K562 (cell line): ENCODE data around the gene GPATCH3. TPM values are rescaled to one million over a fixed set of nuclear protein-coding genes. Genes with fewer than 3 reads are reported as not detected.

Experiments
- ARHGAP35 ChIP-seq: fragments of 450-650 bp; IDR thresholded peaks from 2 replicates; pipeline ENCODE4 v1.6.1; 2018; ENCODE audit not compliant: partially characterized antibody
- CBX8 ChIP-seq: fragments of 200-600 bp; sonication (generic); IDR thresholded peaks from 2 replicates; pipeline ENCODE4 v1.6.1; 2012; ENCODE audit warnings: borderline replicate concordance, mixed run types, low read depth, mild to moderate bottlenecking, moderate library complexity, mixed read lengths, low read length, control low read depth, inconsistent platforms; ENCODE audit not compliant: poor library complexity, severe bottlenecking; ENCODE audit errors: extremely low read depth
- CREBBP ChIP-seq: IDR thresholded peaks from one replicate; pipeline ENCODE4 v1.6.1; 2012; ENCODE audit warnings: low read depth, mild to moderate bottlenecking, control low read depth, inconsistent platforms, low read length
- FIP1L1 ChIP-seq: fragments of 200-400 bp; formaldehyde crosslinking; IDR thresholded peaks from 2 replicates; pipeline ENCODE4 v1.6.1; 2018; ENCODE audit warnings: mild to moderate bottlenecking, low read depth, low read length; ENCODE audit not compliant: poor library complexity, severe bottlenecking
- KLF16 ChIP-seq: IDR thresholded peaks from 2 replicates; pipeline ENCODE4 v1.6.1; 2016; ENCODE audit warnings: antibody characterized with exemption
- MCM5 ChIP-seq: fragments of 450-650 bp; IDR thresholded peaks from 2 replicates; pipeline ENCODE4 v1.6.1; 2016; ENCODE audit warnings: low read depth
- MYNN ChIP-seq, 2 experiments: sonication (generic); formaldehyde crosslinking in 1 of 2; IDR thresholded peaks; 2 replicates each; pipeline versions ENCODE4 v1.5.0 to v1.6.1; 2016 to 2020; ENCODE audit warnings: antibody characterized with exemption in 1 of 2, missing genetic modification reagents in 1 of 2
- RUNX1 ChIP-seq: sonication (generic); IDR thresholded peaks from 2 replicates; pipeline ENCODE4 v1.6.1; 2016; ENCODE audit warnings: antibody characterized with exemption, low read depth
- SIX5 ChIP-seq, 2 experiments: IDR thresholded peaks; 2 replicates each; pipeline ENCODE4 v1.6.1; 2011; ENCODE audit warnings: low read length in 2 of 2, borderline replicate concordance in 1 of 2, low read depth in 1 of 2, mild to moderate bottlenecking in 1 of 2, moderate library complexity in 1 of 2; ENCODE audit not compliant: insufficient read depth in 1 of 2
- SLC30A9 ChIP-seq: fragments of 250-450 bp; sonication (Bioruptor Pico); IDR thresholded peaks from 2 replicates; pipeline ENCODE4 v1.8.0; 2022; ENCODE audit warnings: mild to moderate bottlenecking, moderate library complexity
- STAT5A ChIP-seq: IDR thresholded peaks from 2 replicates; pipeline ENCODE4 v1.6.1; 2012; ENCODE audit warnings: low read length, inconsistent platforms, borderline replicate concordance
- TAL1 ChIP-seq: fragments of 450-650 bp; IDR thresholded peaks from 2 replicates; pipeline ENCODE4 v1.6.1; 2016; ENCODE audit warnings: mild to moderate bottlenecking
- ZNF584 ChIP-seq: fragments of 200-800 bp; sonication (Bioruptor generic); IDR thresholded peaks from 2 replicates; pipeline ENCODE4 v1.6.1; 2016; ENCODE audit warnings: low read depth, mild to moderate bottlenecking, missing genetic modification characterization, missing compliant biosample characterization
- ZNF830 ChIP-seq: fragments of 250-450 bp; sonication (Bioruptor Pico); IDR thresholded peaks from 2 replicates; pipeline ENCODE4 v1.5.0; 2021; ENCODE audit warnings: mild to moderate bottlenecking
- polyA plus RNA-seq, 8 experiments: library from polyadenylated mRNA; depleted of rRNA in 4 of 8; stranded (reverse) in 5 of 8; unstranded in 3 of 8; fragments of >200 nt; fragmentation: Nextera tagmentation in 2 of 8; fragmentation: Illumina TruSeq in 1 of 8; extraction: Ambion mirVana in 2 of 8; extraction: Trizol in 1 of 8; gene quantifications; 2 replicates each; pipeline versions ENCODE4 v1.2.1 to v1.2.3, GENCODE V29; 2011 to 2014; ENCODE audit warnings: inconsistent platforms in 1 of 8, missing spikeins in 1 of 8
- total RNA-seq, 7 experiments: library from RNA; depleted of rRNA in 6 of 7; stranded (reverse); fragments of >200 nt in 6 of 7; fragmentation: Illumina TruSeq in 2 of 7; extraction: Trizol in 2 of 7; gene quantifications; 2 replicates each; pipeline versions ENCODE4 v1.2.1 to v1.2.3, GENCODE V29; 2011 to 2021; ENCODE audit warnings: low replicate concordance in 1 of 7
- TF ChIP-seq, protein P1 (sequence below): fragments of 250-450 bp; sonication (Bioruptor Pico); IDR thresholded peaks from 2 replicates; pipeline ENCODE4 v1.8.0; 2022; ENCODE audit warnings: moderate library complexity, mild to moderate bottlenecking, inconsistent platforms
- TF ChIP-seq, protein P2 (sequence below): sonication (generic); formaldehyde crosslinking; IDR thresholded peaks from 2 replicates; pipeline ENCODE4 v1.8.0; 2023; ENCODE audit warnings: missing genetic modification reagents, mild to moderate bottlenecking, borderline replicate concordance
- TF ChIP-seq, protein P3 (sequence below): sonication (generic); formaldehyde crosslinking; IDR thresholded peaks from 2 replicates; pipeline ENCODE4 v1.8.0; 2022; ENCODE audit warnings: mild to moderate bottlenecking, low read depth, missing genetic modification reagents
- TF ChIP-seq, protein P4 (sequence below): fragments of 450-650 bp; IDR thresholded peaks from 2 replicates; pipeline ENCODE4 v1.6.1; 2016; ENCODE audit warnings: low read depth, mild to moderate bottlenecking, moderate library complexity

Gene GPATCH3
- total and polyA plus RNA-seq, 9 of the 15 experiments (the other 6 are each of a cell fraction or from before 2014, with no cell fraction given), result 1.6 to 23.0 (median 13.3) TPM

DNA sequence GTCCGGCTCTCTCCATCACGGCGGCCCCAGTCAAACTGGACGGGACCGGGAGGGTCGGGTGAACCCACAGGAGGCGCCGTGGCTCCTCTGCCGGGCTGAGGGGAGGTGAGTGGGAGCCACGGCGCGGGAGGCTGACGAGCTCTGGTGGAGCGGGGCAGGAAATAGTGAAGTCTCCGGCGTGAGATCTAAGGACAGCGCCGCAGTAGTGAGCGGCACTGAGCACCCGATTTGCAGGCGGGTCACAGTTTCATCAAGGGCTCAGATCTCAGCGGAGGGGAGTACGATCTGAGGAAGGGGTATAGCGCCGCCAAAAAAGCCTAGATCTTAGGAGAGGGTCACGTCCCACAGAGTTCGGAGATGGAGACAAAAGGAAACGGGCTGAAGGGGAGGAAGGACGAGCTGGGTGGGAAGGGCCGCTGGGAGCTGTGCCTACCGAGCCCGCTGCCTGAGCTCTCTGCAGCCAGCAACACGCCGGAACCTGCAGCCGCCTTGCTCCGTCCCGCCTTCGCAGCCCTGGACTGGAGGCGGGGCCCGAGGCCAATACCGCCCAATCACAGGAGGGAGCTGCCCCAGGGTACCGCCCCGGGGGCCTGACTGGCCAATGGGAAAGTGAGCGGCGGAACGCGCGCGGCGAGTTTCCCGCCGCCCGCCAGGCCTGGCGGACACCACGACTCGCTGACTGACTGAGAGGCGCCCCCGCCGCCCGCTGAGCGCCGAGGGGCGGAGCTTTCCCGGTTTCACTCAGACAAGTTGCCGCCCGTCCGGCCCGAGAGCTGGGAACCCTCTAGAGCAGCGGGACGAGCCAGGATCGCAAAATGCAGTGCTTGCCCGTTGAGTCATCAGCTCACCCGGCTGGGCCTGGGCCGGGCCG lies 35.4 kb downstream of the GPATCH3 start (continued):
- TF ChIP-seq SLC30A9 (CRISPR knock-in tag) (no peak), RUNX1 (peak; percentile 36; the same call in 1 of the 2 replicates), FIP1L1 (peak; percentile 79), MCM5 (no peak), ARHGAP35 (no peak), TAL1 (no peak), SIX5 (IDR thresholded peaks at IDR 0.05; ENCODE audit: borderline replicate concordance in 1 of 2, insufficient read depth in 1 of 2, low read depth in 1 of 2, low read length in 2 of 2) (no peak), ZNF830 (CRISPR knock-in tag) (no peak), MYNN (IDR thresholded peaks at IDR 0.05) (peak; percentile 44; the same call in 1 of the 2 replicates), MYNN (CRISPR knock-in tag; IDR thresholded peaks at IDR 0.05) (no peak), CBX8 (no peak), ZNF584 (CRISPR knock-in tag) (no peak), CREBBP (no peak), KLF16 (no peak), STAT5A (no peak)
- TF ChIP-seq, protein P1, sequence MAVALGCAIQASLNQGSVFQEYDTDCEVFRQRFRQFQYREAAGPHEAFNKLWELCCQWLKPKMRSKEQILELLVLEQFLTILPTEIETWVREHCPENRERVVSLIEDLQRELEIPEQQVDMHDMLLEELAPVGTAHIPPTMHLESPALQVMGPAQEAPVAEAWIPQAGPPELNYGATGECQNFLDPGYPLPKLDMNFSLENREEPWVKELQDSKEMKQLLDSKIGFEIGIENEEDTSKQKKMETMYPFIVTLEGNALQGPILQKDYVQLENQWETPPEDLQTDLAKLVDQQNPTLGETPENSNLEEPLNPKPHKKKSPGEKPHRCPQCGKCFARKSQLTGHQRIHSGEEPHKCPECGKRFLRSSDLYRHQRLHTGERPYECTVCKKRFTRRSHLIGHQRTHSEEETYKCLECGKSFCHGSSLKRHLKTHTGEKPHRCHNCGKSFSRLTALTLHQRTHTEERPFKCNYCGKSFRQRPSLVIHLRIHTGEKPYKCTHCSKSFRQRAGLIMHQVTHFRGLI, result no peak
- TF ChIP-seq, protein P2, sequence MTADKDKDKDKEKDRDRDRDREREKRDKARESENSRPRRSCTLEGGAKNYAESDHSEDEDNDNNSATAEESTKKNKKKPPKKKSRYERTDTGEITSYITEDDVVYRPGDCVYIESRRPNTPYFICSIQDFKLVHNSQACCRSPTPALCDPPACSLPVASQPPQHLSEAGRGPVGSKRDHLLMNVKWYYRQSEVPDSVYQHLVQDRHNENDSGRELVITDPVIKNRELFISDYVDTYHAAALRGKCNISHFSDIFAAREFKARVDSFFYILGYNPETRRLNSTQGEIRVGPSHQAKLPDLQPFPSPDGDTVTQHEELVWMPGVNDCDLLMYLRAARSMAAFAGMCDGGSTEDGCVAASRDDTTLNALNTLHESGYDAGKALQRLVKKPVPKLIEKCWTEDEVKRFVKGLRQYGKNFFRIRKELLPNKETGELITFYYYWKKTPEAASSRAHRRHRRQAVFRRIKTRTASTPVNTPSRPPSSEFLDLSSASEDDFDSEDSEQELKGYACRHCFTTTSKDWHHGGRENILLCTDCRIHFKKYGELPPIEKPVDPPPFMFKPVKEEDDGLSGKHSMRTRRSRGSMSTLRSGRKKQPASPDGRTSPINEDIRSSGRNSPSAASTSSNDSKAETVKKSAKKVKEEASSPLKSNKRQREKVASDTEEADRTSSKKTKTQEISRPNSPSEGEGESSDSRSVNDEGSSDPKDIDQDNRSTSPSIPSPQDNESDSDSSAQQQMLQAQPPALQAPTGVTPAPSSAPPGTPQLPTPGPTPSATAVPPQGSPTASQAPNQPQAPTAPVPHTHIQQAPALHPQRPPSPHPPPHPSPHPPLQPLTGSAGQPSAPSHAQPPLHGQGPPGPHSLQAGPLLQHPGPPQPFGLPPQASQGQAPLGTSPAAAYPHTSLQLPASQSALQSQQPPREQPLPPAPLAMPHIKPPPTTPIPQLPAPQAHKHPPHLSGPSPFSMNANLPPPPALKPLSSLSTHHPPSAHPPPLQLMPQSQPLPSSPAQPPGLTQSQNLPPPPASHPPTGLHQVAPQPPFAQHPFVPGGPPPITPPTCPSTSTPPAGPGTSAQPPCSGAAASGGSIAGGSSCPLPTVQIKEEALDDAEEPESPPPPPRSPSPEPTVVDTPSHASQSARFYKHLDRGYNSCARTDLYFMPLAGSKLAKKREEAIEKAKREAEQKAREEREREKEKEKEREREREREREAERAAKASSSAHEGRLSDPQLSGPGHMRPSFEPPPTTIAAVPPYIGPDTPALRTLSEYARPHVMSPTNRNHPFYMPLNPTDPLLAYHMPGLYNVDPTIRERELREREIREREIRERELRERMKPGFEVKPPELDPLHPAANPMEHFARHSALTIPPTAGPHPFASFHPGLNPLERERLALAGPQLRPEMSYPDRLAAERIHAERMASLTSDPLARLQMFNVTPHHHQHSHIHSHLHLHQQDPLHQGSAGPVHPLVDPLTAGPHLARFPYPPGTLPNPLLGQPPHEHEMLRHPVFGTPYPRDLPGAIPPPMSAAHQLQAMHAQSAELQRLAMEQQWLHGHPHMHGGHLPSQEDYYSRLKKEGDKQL, result no peak
- TF ChIP-seq, protein P3, sequence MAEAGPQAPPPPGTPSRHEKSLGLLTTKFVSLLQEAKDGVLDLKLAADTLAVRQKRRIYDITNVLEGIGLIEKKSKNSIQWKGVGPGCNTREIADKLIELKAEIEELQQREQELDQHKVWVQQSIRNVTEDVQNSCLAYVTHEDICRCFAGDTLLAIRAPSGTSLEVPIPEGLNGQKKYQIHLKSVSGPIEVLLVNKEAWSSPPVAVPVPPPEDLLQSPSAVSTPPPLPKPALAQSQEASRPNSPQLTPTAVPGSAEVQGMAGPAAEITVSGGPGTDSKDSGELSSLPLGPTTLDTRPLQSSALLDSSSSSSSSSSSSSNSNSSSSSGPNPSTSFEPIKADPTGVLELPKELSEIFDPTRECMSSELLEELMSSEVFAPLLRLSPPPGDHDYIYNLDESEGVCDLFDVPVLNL (CRISPR knock-in tag), result peak; percentile 92
- TF ChIP-seq, protein P4, sequence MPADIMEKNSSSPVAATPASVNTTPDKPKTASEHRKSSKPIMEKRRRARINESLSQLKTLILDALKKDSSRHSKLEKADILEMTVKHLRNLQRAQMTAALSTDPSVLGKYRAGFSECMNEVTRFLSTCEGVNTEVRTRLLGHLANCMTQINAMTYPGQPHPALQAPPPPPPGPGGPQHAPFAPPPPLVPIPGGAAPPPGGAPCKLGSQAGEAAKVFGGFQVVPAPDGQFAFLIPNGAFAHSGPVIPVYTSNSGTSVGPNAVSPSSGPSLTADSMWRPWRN, result peak; percentile 82
